DOHH2 (cell line): Measurements from ENCODE around the gene ACYP2.

ENCODE experiments used
- EZH2phosphoT487 ChIP-seq: fragments of 200-600 bp; sonication (generic); IDR thresholded peaks from 2 replicates; pipeline ENCODE4 v1.6.1; 2017; ENCODE audit warnings: borderline replicate concordance, mild to moderate bottlenecking, antibody characterized with exemption, low read length, moderate library complexity, mixed read lengths
- TF ChIP-seq, protein P1 (sequence below): fragments of 200-600 bp; sonication (generic); IDR thresholded peaks from one replicate; pipeline ENCODE4 v1.5.1; 2014; ENCODE audit warnings: antibody characterized with exemption, mild to moderate bottlenecking, low read depth, low read length; ENCODE audit not compliant: poor library complexity, severe bottlenecking

DNA sequence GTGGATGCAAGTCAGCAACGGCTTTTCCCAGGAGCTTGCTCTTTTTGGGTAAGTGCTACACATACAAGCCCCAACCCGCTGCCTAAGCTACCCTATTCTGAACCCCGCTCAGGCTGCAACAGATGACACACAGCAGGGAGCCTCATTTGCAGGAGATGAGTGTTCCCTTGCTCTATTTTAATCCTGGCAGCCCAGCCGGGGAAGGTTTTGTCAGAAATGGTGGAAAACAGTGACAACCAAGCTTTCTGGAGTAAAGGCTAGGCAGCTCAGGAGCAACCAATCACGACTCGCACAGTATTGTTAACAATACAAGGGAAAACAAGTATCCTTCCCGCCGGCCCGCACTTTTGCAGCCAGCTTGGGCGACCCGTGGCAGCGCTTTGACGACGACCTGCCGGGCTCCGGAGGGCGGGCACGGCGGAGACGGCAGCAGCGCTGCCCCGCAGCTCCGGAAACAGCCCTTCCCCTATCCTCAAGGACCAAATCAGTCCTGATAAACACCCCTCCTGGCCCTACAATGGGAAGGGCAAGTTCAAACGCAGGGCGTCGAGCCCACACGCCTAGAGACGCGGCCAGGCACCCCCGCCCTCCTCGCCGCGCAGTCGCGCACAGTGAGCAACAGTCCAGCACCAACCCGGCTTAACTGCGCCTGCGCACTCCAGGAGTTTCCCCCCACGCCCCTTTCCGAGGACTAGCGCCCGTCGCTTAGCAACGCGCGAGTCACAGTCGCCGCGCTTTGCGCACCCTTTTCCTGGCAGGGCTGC, 214.9 kb downstream of the ACYP2 start:
- TF ChIP-seq, protein P1, sequence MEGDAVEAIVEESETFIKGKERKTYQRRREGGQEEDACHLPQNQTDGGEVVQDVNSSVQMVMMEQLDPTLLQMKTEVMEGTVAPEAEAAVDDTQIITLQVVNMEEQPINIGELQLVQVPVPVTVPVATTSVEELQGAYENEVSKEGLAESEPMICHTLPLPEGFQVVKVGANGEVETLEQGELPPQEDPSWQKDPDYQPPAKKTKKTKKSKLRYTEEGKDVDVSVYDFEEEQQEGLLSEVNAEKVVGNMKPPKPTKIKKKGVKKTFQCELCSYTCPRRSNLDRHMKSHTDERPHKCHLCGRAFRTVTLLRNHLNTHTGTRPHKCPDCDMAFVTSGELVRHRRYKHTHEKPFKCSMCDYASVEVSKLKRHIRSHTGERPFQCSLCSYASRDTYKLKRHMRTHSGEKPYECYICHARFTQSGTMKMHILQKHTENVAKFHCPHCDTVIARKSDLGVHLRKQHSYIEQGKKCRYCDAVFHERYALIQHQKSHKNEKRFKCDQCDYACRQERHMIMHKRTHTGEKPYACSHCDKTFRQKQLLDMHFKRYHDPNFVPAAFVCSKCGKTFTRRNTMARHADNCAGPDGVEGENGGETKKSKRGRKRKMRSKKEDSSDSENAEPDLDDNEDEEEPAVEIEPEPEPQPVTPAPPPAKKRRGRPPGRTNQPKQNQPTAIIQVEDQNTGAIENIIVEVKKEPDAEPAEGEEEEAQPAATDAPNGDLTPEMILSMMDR, result no peak
- TF ChIP-seq EZH2phosphoT487, result no peak
